ENCODE results near the gene OR6X1. TPM values are rescaled to one million over a fixed set of nuclear protein-coding genes. Genes with fewer than 3 reads are reported as not detected.
"Not testable (repeated sequence)": the region's sequence is repeated elsewhere in the genome, so short reads cannot be mapped to it uniquely, and the experiment has no call there.

Gene OR6X1
- total RNA-seq, 1 donor from 2014 or later: not detected

DNA sequence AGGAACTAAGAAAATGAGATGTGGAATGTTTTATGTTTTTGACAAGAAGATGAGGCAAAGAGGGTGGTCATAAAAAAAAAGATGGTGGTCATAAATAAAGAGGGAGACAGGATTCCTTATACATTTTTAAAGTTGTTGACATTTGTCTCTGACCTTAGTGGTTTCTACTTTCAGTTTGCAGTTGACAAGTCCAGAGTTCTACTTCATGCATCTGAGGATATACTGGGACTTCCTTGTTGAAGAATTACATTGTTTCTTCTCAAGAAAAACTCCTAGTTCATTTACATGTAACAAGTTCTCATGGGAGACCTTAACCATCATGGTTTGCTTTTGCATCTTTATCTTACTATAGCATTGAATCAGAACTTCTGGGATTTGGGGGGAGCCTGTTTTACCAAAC lies 1.2 kb downstream of the OR6X1 start:
- no peak for DNase-seq

DNA sequence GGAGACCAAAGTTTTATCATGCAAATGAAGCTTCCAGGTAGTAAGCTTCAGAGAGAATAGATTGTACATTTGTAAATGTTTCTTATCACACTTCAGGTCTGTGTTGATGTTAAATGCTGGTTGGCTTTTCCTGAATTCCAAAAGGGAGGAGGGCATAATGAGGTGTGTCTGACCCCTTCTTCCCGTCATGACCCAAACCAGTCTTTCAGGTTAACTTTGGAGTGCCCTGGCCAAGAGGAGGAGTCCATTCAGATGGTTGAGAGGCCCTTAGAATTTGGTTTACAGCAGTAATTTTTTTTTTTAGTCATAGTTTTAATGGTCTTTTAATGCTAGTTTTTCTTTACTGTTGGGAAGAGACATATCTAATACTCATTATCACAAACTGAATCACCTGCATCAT lies 2.5 kb downstream of the OR6X1 start:
- no peak for DNase-seq

- DNase-seq: not testable (repeated sequence)
Measured at GRCh38 chr11:123748349-123748748, 6.0 kb downstream of the OR6X1 start.

DNA sequence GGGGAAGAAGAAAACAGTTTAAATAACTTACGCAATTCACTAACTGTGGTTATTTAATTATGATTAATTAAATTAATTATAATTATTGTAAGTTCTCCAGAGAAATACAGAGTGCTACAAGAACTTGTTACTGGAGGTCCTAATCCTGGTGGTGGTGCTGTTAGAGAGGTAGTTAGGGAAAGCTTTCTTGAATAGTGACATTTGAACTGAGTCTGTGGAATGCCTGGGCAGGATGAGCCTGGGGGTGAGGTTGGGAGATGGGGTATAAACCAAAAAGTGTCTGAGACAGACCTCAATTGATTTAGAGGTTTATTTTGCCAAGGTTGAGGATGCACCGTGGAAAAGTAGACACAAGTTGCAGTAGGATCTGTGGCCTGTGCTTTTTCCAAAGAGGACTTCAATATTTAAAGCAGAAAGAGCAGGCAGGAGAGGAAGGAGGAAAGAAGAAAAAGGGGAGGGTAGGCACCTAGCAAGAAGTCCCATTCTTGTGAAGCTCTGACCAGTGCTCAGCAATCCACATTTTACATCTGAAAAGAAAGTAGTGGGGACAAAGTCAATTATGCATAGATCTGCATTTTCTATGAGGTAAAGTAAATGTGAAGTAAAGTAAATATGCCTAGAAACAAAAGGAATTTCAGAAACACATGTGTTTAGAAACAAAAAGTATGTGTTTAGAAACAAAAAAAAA lies 8.4 kb downstream of the OR6X1 start:
- DNase-seq: no peak

- DNase-seq: no peak
Measured at GRCh38 chr11:123742724-123743120, 11.6 kb downstream of the OR6X1 start.

DNA sequence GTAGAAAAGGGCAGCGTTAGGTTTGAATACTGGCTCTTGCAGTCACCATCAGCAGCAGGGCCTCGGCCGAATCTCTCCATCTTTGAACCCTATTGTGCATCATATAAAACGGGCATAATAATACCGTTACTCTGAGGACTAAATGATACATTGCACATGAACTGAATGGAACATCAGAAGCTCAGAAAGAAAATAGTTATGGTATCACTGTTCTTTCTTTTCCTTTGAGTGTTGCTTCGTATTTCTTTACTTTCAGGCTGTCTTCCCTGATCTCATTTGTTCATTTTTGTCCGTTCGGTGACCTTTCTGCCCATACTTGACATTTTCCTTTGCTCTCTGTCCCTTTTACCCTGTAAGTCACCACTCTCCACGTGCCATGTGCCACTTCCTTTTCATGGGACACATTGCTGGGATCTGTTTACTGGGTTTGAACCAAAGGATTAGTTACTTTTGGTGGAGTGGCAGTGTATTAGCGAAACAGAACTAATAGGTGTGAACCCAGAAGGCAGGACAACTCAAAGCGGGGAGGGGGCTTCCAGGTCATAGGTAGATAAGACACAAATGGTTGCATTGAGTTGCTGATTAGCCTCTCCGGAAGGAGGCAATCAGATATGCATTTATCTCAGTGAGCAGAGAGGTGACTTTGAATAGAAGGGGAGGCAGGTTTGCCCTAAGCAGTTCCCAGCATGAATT lies 12.1 kb downstream of the OR6X1 start:
- no peak for DNase-seq

DNA sequence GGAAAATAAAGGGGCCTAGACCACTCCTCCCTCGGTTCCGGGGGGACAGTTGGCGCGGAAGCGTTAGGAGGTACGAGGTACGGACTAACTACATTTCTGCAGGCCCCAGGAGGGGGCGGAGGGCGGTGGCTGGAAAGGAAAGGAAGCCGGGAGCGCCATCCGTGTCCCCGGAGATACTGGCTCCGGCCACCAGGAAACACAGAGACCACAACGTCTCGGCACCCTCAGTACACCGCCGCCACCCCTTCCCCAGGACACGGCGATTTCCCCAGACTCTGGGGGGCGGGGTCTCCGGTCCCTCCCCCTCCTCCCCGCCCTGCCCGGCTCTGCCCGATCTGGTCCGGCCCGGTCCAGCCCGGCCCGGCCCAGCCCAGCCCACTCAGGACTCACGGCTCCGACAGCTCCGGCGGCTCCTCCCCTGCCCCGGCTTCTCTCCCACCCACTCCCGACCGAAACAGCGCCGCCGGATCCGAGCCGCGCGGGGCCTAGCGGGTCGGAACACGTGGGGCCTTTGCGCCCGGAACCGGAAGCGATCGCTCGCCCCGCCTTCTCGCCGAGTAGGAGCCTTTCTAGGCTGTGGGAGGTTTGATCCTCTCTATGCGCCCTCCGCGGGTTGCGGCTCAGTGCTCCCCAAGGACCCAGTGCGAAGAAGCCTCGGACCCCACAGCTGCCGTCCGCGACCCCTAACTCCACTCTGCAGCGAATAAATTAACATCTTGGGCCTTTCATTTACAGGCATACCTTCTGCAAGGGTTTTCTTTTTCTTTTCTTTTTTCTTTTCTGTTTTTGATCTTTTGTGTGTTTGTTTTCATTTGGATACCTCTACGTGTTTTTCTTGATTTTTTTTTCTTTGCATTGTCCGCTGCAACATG lies 12.9 kb downstream of the OR6X1 start, which contains the start of gene ZNF202:
Gene ZNF202 (minus strand): TSS at position 502 of the 872 bp plus-strand sequence. CDS start 10,772 bp downstream, outside the sequence.
- peak; percentile 92 for DNase-seq

GRCh38 chr11:123740787-123741158 lies 13.5 kb downstream of the OR6X1 start:
- no peak for DNase-seq

DNA sequence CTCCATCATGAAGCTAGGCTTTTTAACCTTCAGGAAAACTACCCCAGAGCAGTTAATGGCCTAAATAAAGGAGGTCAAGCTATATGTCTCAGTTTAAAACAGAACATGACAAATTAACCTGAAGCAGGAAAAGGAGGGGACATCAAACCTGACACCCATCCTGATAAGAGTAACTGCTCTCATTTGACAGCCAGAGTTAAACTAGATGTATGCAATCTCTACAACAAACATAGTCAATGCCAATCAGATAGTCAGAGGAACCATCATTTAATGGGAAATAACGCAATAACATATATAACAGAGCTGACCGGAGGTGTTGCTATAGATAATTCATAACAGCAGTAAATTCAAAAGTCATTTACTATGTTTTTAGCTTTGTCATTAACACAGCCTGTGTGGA lies 15.9 kb downstream of the OR6X1 start:
- no peak for DNase-seq

DNA sequence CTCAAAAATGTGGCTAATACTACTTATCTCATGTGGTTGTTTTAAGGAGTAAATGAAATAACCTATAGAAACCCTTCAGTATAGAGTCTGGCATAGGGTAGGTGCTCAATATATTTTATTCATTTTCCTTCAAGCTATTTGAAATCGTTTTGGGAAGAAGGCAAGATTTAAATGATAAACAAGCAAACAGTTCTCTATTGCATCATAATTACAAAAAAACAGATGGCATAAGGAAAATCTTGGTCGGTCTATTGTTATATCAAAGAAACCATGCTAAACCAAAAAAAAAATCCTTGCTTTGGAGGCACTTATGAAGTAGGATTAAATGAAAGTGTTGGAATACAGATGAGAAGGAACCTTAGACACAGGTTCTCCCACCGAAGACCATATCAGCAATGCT lies 17.5 kb downstream of the OR6X1 start:
- no peak for DNase-seq

- no peak for DNase-seq
Measured at GRCh38 chr11:123729602-123730001, 24.7 kb downstream of the OR6X1 start.

- no peak for DNase-seq
Measured at GRCh38 chr11:123725995-123726655, 28.2 kb downstream of the OR6X1 start.

GRCh38 chr11:123719452-123719851 lies 34.9 kb downstream of the OR6X1 start:
- no peak for DNase-seq

DNA sequence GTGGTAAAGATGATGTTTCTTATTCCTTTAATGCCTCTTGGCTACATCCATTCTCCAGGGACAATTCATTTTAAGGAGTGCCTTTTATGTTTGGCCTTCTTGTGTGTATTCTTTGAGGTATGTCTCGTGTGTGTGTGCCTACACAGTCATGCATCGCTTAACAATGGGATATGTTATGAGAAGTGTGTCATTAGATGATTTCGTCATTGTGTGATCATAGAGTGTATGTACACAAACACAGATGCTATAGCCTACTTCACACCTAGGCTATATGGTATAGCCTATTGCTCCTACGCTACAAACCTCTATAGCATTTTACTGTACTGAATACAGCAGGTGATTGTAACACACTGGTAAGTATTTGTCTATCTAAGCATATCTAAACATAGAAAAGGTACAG lies 35.8 kb downstream of the OR6X1 start:
- DNase-seq: no peak

DNA sequence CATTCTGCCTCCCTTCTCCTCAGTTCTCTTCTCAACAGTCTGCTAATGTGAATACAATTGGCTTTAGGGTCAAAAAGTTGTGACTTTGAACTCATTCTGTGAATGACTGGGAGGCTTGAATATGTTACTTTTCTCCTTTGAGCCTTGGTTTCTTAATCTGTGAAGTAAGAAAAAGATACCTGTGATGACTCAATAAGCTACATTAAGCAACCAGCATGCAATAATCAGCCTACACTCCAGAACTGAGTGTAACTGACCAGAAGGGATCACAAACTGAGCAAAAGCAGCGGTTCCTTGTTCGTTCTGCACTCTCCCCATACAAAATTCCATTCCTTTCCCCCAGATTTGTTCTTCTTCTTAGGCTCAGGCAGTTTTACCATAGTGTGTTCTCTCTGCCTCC lies 36.3 kb downstream of the OR6X1 start:
- no peak for DNase-seq

GRCh38 chr11:123712627-123713026 lies 41.7 kb downstream of the OR6X1 start:
- DNase-seq: not testable (repeated sequence)

DNA sequence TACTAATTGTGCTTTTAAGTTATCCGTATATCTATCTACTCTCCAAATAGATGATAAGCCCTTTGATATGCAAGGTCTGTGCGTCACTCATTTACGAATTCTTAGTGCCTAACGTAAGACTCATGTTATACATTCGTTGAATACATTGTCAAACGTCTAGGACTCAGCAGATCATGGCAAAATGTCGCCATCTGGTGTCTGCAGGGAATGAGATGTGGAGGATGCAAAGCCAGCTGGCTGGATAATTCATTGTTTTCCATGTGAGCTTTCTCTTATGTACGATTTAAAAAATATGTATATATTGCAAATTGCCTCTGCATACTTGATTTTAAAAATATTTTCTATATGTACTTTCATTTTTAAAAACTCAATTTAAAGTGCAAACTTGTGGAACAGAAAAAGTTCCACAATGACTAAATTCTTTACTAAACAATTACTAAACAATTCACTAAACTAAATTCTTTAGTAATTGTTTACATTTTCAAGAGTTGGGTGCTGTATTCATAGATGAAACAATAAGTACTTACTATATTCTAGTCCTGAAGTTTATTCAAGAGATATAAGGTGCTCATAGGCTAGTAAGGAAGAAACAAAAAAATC lies 46.6 kb downstream of the OR6X1 start:
- DNase-seq: peak; percentile 48

DNA sequence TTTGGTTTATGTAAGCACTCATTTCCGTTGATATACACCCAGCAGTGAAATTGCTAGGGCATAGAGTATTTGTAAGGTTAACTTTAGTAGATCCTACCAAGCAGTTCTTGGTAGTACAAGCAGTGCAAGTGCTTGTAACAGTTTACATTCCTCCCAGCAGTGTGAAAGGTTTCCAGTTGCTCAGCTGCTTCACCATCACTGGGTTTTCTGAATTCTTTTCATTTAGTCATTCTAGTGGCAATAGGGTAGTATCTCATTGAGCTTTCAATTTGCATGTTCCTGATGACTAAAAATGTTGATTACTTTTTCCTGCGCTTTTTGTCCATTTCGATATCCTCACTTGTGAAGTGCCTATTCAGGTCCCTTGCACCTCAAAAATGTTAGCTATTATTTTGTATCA lies 47.1 kb downstream of the OR6X1 start:
- DNase-seq: no peak

DNA sequence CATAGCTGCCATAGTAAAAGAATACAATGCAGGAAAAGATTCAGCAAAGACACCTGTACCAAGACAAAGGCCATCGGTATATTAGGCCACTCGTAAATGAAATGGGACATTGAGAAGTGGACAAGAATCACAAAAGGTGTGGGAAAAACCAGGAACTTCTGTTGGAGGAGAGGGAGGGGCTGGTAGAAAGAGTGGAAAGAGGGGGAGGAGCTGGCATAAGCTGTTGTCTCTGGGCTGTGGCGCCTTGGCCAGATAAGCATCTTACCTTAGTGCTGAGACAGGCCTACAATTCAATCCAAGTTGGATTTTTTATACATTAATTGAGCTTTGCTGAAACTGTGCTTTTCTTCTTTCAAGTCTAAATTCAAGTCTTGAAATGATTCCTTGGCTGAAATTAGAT lies 50.0 kb downstream of the OR6X1 start:
- DNase-seq: no peak

Measured in occipital lobe (tissue), 2 donors.